Measurements from ENCODE around the gene ANKRD40CL. TPM values are rescaled to one million over a fixed set of nuclear protein-coding genes. Genes with fewer than 3 reads are reported as not detected.

ANKRD40CL gene
- total RNA-seq, 1 experiment from 2014 or later: not detected

- H3K4me1 ChIP-seq (ENCODE audit: control insufficient read depth, insufficient read depth, low read length): peaks cover 2% of the 10 kb centered on the region; the same call in 1 of the 2 replicates
- no peak for ATAC-seq
- POLR2A ChIA-PET: no interaction called here
- no TSS peak for BruUV-seq (replicated peaks)
- in situ Hi-C loops (cut with HindIII; ENCODE audit: low pct_unique_long_range_greater_than_20kb, low sequenced_read_pairs): no loop called here
- CTCF ChIA-PET: no interaction called here
- no peak for TF ChIP-seq SIN3A (IDR thresholded peaks at IDR 0.05; ENCODE audit: borderline replicate concordance, insufficient read depth, low read depth, low read length)
- TF ChIP-seq POLR2AphosphoS5 (IDR thresholded peaks at IDR 0.05; ENCODE audit: low read depth, low read length): no peak
- TF ChIP-seq TCF7L2 (IDR thresholded peaks at IDR 0.05; ENCODE audit: low read depth, low read length): no peak
- TF ChIP-seq, protein P1, sequence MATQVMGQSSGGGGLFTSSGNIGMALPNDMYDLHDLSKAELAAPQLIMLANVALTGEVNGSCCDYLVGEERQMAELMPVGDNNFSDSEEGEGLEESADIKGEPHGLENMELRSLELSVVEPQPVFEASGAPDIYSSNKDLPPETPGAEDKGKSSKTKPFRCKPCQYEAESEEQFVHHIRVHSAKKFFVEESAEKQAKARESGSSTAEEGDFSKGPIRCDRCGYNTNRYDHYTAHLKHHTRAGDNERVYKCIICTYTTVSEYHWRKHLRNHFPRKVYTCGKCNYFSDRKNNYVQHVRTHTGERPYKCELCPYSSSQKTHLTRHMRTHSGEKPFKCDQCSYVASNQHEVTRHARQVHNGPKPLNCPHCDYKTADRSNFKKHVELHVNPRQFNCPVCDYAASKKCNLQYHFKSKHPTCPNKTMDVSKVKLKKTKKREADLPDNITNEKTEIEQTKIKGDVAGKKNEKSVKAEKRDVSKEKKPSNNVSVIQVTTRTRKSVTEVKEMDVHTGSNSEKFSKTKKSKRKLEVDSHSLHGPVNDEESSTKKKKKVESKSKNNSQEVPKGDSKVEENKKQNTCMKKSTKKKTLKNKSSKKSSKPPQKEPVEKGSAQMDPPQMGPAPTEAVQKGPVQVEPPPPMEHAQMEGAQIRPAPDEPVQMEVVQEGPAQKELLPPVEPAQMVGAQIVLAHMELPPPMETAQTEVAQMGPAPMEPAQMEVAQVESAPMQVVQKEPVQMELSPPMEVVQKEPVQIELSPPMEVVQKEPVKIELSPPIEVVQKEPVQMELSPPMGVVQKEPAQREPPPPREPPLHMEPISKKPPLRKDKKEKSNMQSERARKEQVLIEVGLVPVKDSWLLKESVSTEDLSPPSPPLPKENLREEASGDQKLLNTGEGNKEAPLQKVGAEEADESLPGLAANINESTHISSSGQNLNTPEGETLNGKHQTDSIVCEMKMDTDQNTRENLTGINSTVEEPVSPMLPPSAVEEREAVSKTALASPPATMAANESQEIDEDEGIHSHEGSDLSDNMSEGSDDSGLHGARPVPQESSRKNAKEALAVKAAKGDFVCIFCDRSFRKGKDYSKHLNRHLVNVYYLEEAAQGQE (IDR thresholded peaks at IDR 0.05; ENCODE audit: insufficient read depth in 1 of 2, low read depth in 2 of 2, low read length in 1 of 2): no peak
- TF ChIP-seq CTCF (IDR thresholded peaks at IDR 0.05): no peak
- H3K27ac ChIP-seq (ENCODE audit: low read length): no peak overlapping the region
- H3K36me3 ChIP-seq (ENCODE audit: control insufficient read depth, insufficient read depth, low read length): peaks cover 38% of the 10 kb centered on the region
- no peaks in the 10 kb centered on the region for H3K9me3 ChIP-seq (ENCODE audit: control insufficient read depth, insufficient read depth, low read depth, low read length)
- no peak overlapping the region for H3K4me3 ChIP-seq (ENCODE audit: low read depth in 2 of 2, low read length in 2 of 2)
- no peak for DNase-seq (ENCODE audit: low read depth, low spot score)
- intact Hi-C loops (cut with micrococcal nuclease; ENCODE audit: unreplicated experiment): no loop called here
- H3K27me3 ChIP-seq (ENCODE audit: control insufficient read depth, insufficient read depth, low read length): no peaks in the 10 kb centered on the region
Observed at GRCh38 chr17:50737118-50737698, 30.1 kb downstream of the ANKRD40CL start.

DNA sequence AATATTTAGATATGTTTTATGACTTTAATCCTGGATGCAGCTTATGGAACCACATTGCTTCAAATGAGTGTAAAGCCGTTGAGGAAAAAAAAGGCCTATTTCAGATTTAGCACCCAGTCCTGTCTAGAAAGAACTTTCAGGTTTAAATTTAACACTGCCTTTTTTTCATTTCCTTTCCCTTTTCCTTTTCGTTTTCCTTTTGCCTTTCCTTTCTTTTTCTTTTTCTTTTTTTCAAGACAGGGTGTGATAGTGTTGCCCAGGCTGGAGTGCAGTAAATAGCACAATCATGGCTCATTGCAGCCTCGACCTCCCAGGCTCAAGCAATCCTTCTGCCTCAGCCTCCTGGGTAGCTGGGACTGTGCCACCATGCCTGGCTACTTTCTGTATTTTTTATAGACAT, 32.0 kb downstream of the ANKRD40CL start:
- no peaks in the 10 kb centered on the region for H3K27me3 ChIP-seq (ENCODE audit: control insufficient read depth, insufficient read depth, low read length)
- no peak overlapping the region for H3K4me3 ChIP-seq (ENCODE audit: low read depth in 2 of 2, low read length in 2 of 2)
- CTCF ChIA-PET: no interaction called here
- intact Hi-C loops (cut with micrococcal nuclease; ENCODE audit: unreplicated experiment): no loop called here
- DNase-seq (ENCODE audit: low read depth, low spot score): no peak
- no peak overlapping the region for H3K27ac ChIP-seq (ENCODE audit: low read length)
- POLR2A ChIA-PET: no interaction called here
- H3K9me3 ChIP-seq (ENCODE audit: control insufficient read depth, insufficient read depth, low read depth, low read length): no peaks in the 10 kb centered on the region
- peaks cover 16% of the 10 kb centered on the region for H3K4me1 ChIP-seq (ENCODE audit: control insufficient read depth, insufficient read depth, low read length)
- H3K36me3 ChIP-seq (ENCODE audit: control insufficient read depth, insufficient read depth, low read length): peaks cover 25% of the 10 kb centered on the region
- in situ Hi-C loops (cut with HindIII; ENCODE audit: low pct_unique_long_range_greater_than_20kb, low sequenced_read_pairs): no loop called here
- no peak for ATAC-seq
- no TSS peak for BruUV-seq (replicated peaks)
- TF ChIP-seq POLR2AphosphoS5 (IDR thresholded peaks at IDR 0.05; ENCODE audit: low read depth, low read length) (no peak), SIN3A (IDR thresholded peaks at IDR 0.05; ENCODE audit: borderline replicate concordance, insufficient read depth, low read depth, low read length) (no peak), TCF7L2 (IDR thresholded peaks at IDR 0.05; ENCODE audit: low read depth, low read length) (no peak), CTCF (IDR thresholded peaks at IDR 0.05) (no peak)
- TF ChIP-seq, protein P1 (IDR thresholded peaks at IDR 0.05; ENCODE audit: insufficient read depth in 1 of 2, low read depth in 2 of 2, low read length in 1 of 2): no peak

Data from Panc1 (cell line).